AG10803 (cell line): ENCODE data around the gene MMADHC.

ENCODE experiments used
- DNase-seq: peaks from one replicate; pipeline ENCODE4 v3.0.0; 2010; ENCODE audit warnings: low read depth
- H3K4me3 ChIP-seq: 2 replicates; pipeline ENCODE4 v1.5.1; 2011; ENCODE audit warnings: mild to moderate bottlenecking, low read length, control low read depth
- TF ChIP-seq, protein P1 (sequence below): conservative IDR thresholded peaks from 2 replicates; pipeline ENCODE4 v1.5.1; 2011; ENCODE audit warnings: mild to moderate bottlenecking, low read length, control low read depth, inconsistent platforms

MMADHC gene

DNA sequence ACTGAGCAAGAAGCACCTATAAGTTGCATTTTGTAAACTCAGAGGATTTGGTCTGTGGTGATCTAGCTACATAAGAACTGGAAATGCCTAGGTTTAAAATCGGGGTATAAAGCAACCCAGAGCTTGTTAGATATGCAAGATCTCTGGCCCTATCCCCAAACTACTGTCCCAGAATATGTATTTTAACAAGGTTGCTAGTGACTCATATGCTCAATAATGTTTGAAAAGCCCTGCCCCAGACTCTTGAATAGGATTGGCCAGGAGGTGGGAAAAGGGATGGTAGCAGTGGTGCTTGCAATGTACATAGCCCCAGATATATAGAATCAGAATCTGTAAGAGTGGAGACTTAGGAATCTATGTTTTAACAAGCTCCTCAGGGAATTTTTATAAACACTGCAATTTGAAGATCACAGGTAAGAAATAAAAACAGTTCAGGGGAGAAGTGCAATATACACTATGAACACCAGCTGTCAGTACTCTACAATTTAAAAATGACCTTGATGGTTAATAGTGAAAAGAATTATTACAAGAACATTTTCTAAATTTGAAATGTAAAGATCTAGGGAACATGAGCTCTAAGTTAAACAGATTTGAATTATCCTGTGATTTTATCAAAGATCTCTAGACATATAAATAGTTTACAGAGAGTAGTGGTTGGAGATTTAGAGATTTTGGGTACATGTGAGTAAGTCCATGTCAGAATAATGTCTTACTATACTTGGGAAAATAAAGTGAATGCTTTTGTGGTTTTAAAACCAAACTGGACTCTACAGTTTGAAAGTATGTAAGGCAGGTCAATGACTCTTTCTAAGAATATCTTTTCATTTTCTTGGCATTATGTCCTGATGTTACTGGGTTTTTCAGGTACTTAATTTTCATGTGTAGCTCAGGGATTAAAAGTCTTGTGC is 7.7 kb upstream of the MMADHC start:
- H3K4me3 ChIP-seq, result no peak overlapping the region
- TF ChIP-seq, protein P1, sequence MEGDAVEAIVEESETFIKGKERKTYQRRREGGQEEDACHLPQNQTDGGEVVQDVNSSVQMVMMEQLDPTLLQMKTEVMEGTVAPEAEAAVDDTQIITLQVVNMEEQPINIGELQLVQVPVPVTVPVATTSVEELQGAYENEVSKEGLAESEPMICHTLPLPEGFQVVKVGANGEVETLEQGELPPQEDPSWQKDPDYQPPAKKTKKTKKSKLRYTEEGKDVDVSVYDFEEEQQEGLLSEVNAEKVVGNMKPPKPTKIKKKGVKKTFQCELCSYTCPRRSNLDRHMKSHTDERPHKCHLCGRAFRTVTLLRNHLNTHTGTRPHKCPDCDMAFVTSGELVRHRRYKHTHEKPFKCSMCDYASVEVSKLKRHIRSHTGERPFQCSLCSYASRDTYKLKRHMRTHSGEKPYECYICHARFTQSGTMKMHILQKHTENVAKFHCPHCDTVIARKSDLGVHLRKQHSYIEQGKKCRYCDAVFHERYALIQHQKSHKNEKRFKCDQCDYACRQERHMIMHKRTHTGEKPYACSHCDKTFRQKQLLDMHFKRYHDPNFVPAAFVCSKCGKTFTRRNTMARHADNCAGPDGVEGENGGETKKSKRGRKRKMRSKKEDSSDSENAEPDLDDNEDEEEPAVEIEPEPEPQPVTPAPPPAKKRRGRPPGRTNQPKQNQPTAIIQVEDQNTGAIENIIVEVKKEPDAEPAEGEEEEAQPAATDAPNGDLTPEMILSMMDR, result peak; percentile 58
- peak; percentile 31 for DNase-seq

DNA sequence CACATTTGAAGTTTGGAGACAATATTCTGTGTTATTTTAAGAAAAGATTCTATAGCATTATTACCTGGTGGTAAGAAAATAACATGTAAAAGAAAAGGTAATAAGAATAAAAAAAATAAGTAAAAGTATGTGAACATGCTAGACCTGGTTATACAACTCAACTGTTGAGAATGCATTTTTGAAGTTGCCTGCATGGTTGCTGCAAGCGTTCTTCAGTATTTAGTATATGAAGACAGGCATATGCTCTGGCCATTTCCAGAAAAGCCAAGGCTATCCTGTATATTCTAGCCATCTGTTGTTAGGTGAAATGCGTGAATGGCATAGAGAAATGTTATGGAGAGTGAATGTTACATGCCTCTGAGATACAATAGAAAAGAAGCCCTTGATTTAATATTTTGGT is 6.8 kb upstream of the MMADHC start:
- TF ChIP-seq, protein P1, result no peak

DNA sequence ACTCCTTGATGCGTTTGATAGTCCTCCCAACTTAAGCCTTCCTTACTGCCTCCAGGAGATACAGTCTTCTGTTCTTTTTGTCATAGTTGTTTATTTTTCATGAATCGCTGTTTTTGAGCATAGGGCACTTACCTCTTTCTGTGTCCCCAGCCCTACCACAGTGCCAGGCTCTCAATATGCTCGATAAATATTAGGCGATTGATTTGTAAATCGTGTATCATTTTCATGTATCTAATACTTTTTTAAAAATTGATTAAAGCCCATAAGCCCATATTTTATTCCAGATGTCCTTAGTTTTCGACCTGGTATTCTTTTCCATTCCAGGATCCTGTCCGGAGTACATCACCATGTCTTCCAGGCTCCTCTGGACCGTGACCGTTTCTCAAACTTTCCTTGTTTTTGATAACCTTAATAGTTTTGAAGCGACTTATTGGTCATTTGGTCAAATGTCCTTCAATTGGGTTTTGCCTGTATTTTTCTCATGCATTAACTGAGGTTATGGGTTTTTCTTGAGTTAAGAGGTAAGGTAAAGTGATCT is 444 bp upstream of the MMADHC start:
- TF ChIP-seq, protein P1, result no peak
- H3K4me3 ChIP-seq, result peak overlapping the region; percentile 93
- DNase-seq, result no peak

More for the DNA sequence above, 6.8 kb upstream of the MMADHC start:
- no peak overlapping the region for H3K4me3 ChIP-seq
- DNase-seq, result no peak

DNA sequence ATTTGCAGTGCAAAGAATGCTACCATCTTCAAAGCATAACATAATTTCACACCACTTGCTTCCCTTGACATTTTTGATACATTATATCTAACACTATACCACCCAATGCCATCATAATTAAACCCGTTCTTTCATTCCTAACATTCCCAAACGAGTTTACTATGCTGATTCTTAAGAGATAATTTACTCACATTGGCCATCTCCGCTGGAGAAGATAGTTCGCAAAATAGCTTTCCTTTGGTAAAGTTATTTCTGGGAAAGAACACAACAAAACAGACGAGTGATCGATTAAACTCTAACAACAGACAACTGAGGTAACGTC is 716 bp downstream of the MMADHC start:
- H3K4me3 ChIP-seq, result peak overlapping the region; percentile 93
- TF ChIP-seq, protein P1, result no peak

DNA sequence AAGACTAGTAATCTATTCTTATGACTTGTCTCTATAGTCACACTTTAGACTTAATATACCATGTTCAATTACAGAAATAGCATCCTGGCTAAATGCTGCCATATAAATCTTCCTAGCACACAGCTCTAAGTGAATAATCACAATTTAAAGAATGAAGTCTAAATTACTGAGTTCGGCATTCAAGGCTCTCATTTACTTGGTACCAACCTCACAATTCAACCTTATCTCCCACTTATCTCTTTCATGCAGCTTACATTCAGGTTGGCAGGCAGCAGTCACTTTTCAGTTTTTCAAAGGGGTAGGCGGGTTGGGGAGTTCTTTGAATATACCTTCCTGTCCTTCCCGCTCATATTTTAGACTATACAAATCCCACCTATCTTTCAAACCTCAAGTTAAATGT is 1.5 kb downstream of the MMADHC start:
- DNase-seq, result no peak
- H3K4me3 ChIP-seq, result peak overlapping the region; percentile 93
- TF ChIP-seq, protein P1, result no peak

More for the DNA sequence above, 716 bp downstream of the MMADHC start:
- DNase-seq, result no peak

DNA sequence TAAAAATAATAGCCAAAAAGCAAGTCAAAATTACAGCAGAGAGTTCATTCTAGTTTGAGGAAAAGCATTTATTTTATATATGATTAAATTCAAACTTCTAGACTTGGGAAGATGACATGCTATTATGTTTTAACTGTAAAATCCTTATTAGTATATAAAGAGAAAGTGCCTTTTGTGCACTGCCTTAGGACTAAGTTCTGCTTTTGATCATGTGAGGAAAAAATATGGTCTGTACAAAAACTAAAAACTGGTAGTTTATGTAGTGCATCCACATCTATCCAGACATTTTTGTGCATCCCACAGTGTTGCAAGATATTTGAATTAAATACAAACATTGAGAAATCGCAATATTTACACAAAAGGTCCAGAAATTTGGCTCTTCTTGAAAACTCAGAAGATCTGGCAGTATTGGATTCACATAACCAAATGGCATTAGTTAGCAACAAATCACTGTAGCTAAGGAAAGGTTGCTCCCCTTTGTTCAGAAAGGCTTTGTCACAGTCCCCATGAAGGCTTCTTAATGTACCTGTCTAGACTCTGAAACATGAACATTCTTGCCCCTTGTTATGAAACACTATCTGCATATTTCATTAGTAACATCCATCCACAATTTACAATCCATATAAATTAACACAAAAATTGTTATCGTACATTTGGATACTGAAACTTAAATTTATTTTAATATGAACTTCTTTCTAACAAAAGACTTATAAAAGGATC is 2.2 kb downstream of the MMADHC start:
- peak overlapping the region; percentile 93 for H3K4me3 ChIP-seq
- TF ChIP-seq, protein P1, result no peak
- peak; percentile 25 for DNase-seq
